Measurements from ENCODE around the gene PTMA.

PTMA gene

GRCh38 chr2:231676243-231676642 is 32.1 kb upstream of the PTMA start:
- no peak for DNase-seq (ENCODE audit: low read depth)

GRCh38 chr2:231677632-231678104 is 30.7 kb upstream of the PTMA start:
- DNase-seq (ENCODE audit: low read depth), result peak; percentile 79

DNA sequence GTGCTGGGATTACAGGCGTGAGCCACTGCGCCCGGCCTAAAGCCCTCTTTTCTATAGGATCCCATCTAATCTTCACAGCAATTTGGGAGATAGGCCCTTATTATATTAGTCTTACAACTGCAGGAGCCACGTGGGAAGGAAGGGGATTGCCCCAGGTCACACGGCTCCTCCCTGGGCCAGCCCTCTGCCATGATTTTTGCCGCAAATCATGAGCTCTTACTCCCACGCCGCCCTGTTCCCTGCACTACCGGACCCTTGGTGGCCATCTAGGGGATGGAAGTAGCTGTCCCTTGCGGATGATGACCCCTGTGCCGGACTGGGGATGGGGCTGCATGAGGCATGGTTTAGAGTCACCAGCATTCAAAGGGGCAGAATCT is 28.4 kb upstream of the PTMA start:
- no peak for DNase-seq (ENCODE audit: low read depth)

DNA sequence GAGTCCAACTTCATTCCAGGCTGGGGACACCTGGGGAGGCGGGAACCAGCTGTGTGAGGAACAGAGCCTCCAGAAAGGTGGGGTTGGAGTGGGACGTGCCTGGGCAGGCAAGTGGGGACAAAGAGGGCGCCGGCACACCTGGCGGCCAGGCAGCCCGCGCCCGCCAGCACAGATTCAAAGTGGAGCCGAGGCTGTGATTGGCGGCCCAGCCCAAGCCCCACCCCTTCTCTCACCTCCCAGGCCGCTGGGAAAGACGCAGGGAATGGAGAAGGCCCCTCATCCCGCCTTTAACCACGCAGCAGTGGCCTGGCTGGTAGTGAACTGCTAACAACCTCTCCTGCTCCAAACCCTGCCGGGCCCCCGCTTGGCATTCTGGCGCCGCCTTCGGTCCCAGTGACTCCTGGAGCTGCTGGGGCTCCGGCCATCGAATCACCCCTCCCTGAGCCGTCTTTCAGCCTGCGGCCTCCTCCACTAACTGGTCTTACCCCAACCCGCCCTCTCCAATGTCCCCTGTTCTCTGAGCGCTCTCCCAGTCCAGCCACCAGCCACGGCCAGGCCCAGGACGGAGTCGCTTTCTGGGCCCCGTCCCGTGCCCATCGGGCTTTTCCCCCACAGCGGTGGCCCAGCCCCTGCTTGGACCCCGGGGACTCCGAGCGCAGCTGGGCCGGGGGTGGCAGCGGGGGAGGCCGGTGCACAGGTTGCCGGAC is 27.9 kb upstream of the PTMA start:
- DNase-seq (ENCODE audit: low read depth), result no peak

DNA sequence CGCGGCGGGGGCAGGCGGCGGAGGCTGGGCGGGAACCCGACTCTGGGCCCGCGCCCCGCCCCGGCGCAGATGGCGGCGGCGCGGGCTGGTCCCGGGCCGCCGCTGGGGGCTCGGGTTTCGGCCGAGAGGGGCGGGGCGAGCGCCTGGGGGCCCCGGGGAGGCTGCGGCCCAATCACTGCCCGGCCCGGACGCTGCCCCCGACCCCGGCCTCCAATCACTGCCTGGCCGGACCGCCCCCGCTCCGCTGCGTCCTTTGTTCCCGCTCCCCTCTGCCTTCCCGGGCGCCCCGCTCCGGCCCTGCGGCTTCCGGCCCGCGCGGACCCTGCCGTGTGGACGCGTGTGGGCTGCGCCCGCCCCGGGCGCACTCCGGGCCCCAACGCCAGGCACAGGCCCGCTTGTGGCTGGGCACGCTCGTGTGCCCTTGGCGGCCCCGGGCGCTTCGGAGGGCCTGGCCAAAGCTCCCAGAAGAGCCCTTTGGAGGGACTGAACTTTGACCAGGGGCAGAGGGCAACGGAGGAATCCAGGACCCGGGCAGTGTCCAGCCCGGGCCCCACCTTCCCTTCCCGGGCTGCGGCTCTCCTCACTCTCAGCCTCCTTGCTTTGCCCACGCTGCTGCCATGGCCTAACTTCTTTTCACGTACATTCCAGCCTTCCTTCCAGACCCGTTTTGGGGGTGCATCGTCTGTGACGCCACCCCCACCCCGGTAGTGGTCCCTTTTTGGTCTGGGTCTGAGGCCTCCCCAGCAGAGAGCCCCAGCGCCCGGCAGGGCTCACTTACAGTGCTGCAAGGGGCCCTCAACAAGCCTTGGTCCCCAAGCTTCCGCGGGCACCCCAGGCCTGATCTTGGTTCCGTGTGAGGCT is 27.1 kb upstream of the PTMA start:
- no peak for DNase-seq (ENCODE audit: low read depth)

GRCh38 chr2:231682603-231683291 is 25.6 kb upstream of the PTMA start:
- no peak for DNase-seq (ENCODE audit: low read depth)

DNA sequence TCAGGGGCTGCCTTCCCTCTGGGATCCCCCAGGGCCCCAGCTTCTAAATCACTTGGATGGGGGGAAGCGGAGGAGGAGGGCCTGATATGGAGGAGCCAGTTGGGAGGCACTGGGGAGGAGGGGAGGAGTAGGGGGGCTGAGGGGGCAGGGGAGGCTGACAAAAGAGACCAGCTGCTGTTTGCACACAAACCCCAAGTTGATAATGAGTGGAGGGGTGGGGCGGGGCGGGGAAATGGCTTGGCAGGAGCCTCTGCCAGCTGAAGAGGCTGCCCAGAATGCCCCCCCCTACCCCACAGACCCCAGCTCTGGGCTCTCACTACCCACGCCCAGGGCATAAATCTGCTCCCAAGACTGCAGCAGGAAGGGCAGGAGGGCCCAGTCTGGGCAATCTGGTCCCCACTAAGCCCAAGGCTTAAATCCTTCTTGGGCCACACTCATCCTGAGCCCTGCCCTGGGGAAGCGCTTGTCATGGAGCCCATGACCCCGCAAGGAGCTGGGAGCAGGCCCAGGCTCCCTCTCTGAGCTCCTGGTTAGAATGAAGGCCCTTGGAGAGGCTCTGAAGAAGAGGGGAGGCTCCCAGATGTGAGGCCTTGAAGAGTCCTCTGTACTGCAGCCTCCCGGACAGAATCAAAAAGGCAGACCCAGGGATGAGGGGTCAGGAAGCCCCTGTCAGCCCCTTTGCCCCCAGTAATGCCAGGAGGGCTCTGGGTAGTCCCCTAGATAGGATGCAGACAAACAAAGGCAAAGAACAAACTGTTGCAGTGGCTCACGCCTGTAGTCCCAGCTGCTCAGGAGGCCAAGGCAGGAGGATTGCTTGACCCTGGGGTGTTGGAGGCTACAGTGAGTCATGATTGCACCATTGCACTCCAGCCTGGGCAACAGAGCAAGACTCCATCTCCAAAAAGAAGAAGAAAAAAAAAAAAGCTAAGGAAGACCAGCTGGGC is 24.8 kb upstream of the PTMA start:
- DNase-seq (ENCODE audit: low read depth), result no peak

DNA sequence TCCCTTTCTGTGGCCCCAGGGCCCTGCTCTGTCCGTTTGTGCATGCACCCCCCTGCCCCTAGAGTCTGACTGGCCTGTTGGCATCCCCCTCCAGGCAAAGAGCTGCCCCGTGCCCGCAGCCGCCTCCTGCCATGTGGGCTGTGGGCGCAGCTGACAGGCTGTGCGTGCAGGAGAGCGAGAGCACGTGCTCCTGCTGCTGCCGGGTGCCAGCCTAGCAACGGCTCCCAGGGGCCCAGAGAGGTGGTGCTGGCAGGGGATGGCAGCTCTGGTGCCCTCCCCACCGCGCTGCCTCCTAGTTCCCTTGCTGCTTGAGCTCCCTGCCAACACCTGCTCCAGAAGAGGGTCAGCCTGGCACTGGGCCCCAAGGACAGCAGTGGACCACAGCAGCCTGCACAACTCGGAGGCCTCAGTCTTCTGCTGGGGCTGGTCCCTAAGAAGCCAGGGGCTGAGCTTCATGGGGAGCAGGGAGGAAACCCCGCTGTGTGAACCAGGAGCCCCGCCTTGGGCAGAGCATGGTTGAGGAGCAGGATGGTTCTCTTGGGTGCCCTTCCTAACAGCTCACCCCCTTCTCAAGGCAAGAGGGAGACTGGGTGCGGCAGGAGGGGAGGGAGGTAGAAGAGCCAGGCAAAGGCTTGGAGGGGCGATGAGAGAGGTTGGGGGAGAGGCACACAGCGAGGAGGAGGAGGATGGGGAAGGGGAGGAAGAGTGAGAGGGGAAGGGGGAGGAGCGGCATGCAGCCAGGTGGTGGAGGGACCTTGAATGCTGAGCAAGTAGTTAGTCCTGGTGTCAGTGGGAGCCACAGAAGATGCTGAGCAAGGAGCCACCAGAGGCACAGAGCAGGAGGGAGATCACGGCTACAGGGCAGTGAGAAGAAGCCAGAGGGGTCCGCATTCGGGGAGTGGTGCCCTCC is 23.8 kb upstream of the PTMA start:
- DNase-seq (ENCODE audit: low read depth), result no peak

DNA sequence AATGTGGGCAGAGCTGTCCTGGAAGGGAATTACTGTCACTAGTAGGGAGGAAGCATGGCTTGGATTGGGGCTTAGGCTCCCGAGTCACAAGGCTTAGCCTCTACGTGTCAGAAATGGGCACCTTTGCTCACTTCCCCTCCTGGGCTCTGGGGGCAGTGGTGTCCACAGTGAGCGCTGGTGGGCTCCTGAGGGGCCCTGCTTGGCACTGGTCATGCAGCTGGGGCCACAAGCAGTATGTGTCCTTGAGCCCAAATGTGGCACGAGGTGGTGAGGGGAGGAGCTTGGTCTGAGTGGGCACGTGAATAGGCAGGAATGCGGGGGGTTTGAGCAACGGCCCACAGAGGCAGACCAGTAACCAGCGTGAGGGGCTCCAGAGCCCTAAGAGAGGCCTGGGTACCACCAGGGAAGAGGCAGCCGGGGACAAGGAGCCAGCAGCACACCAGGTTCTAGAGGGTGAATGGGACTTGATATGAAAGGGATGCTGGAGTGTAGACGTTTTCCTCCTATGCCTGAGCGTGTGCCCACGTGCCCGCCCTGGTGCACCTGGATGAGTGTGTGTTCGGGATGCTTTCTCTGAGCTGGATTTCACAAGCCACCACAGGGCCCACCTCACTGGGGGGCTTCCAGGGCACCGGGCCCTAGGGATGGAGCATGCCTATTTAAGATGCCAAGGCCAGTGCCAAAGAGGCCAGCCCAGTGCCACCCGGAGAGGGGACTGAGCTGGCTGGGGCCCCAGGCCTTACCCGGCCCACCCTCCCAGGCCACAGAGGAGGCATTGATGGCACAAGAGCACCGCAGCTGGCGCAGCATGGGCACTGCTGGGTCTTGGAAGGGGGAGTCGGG is 22.8 kb upstream of the PTMA start:
- DNase-seq (ENCODE audit: low read depth), result no peak

DNA sequence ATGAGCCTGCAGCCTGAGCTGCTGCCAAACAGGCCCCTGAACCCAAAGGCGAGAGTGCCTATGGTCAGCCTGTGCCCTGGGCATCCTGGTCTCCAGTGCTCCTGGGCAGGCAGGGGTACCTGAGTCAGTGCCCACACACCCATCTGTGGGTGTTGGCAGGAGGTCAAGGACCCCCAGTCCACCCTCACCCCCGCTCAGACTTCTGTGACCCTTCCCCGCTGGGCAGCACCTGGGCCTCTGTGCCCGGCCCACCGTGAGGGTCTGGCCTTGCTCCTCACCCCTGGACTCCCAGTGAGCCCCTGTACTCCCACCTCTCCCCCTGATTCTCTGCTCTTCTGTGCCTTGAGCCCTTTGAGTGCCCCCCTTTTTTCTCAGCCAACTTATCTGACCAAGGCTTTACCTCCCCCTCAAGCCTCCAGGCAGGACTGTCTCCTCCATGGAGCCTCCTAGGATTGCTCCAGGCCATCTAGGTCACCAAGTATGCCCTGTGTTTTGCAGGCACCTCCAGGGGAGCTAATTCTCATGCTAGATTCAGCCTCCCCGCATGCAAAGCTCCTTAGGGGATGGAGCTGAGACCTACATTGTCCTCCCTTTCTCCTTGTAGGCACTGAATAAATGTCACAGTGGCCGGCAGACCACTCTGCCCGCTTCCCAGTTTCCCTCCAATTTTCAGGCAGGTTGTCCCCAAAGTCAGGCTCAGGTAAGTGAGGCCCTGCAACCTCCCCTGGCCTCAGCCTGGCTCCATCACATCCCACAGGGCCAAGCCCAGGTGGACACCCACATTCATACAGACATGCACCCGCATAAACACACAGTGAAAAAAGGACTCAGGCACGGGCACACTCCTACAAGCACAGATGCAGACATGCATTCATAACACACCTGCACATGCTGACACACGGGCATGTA is 21.9 kb upstream of the PTMA start:
- DNase-seq (ENCODE audit: low read depth), result no peak

- DNase-seq (ENCODE audit: low read depth), result peak; percentile 53
These were observed 21.0 kb upstream of the PTMA start for GRCh38 chr2:231687133-231687852.

DNA sequence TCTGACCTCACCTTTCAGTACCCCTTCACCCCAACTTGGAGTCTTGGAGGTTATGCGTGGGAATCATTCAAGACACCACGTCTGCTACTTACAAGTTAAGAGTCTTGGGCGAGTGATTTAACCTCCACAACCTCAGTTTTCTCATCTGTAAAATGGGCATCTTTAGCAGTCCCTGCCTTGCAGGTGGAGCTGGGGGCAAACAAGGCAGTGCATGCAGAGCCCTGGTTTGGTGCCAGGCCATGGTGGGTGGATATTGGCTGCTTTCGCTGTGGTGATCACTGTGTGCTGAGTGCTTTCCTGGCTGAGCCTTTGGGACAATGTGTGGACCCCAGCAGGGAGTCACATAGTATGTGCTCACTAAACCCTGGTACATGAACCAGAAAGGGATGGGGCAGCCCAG is 20.4 kb upstream of the PTMA start:
- DNase-seq (ENCODE audit: low read depth), result no peak

DNA sequence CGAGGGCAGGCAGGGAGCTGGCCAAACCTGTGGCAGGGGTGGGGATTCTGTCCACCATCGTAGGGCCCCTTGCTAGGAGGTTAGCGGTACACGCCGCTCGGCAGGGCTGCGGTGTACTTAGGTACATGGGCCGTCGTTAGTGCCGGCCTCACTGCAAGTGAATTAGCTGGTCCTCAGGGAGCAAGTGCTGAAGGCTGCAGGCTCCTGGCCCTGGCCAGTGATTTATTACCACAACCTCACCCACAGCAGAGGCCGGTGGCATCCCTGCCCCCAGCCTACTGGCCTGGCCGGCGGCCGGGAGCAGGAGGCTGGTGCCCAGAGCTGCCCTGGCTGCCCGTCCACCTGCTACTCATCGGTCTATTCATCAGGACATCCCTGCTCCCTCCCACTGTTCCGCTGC is 19.6 kb upstream of the PTMA start:
- DNase-seq (ENCODE audit: low read depth), result no peak

GRCh38 chr2:231689124-231689893 is 19.0 kb upstream of the PTMA start:
- DNase-seq (ENCODE audit: low read depth), result no peak

DNA sequence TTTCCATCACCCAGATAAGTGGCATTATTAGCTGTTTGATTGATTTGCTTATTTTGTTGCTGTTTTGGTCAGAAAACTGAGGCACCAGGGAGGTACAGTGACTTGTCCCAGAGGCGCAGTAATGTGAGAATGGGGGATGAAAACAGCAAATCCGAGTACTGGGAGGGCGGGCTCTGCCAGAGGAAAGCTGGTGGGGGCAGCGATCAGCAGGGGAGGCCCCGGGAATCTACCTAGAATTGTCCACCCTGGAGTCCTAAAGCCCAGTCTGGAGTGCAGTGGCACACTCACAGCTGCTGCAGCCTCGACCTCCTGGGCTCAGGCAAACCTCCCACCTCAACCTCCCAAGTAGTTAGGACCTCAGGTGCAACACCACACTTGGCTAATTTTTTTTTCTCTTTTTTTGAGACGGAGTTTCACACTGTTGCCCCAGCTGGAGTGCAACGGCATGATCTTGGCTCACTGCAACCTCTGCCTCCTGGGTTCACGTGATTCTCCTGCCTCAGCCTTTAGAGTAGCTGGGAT is 17.0 kb upstream of the PTMA start:
- DNase-seq (ENCODE audit: low read depth), result no peak

DNA sequence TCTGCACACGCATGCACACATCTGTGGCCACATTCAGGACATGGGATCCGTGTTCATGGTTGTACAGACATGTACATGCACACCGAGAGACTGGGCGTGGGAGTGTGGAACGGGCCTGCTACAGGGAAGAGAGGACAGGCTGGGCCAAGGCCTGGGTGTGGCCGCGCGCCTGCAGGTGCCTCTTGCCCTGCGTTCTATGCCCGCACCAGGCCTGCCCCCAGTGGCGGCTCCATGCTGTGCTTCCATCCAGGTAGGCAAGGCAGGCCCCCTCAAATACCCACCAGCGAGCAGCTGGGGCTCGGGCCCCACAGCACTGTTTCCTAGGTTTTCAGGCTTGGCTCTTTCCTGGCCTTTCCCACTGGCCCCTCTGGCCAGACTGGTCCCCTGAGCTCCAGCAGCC is 15.5 kb upstream of the PTMA start:
- no peak for DNase-seq (ENCODE audit: low read depth)

- no peak for DNase-seq (ENCODE audit: low read depth)
These were observed 14.4 kb upstream of the PTMA start for GRCh38 chr2:231693956-231694355.

Data from stimulated activated CD8-positive, alpha-beta memory T cell treated with anti-CD3 and anti-CD28 coated beads, Interleukin-12 subunit alpha, Interleukin-12 subunit beta, amount 100 ng/mL, for 1 hour (primary cell).